HL-60 (cell line): ENCODE results near the gene TAL1.

Experiments used
- POLR2AphosphoS5 ChIP-seq: IDR thresholded peaks from 2 replicates; pipeline ENCODE4 v1.6.1; 2012; ENCODE audit warnings: low read depth
- SPI1 ChIP-seq: IDR thresholded peaks from 2 replicates; pipeline ENCODE4 v1.6.1; 2012; ENCODE audit warnings: low read depth, mild to moderate bottlenecking, borderline replicate concordance
- TF ChIP-seq, protein P1 (sequence below): IDR thresholded peaks from 2 replicates; pipeline ENCODE4 v1.6.1; 2012; ENCODE audit warnings: low read depth; ENCODE audit not compliant: insufficient replicate concordance
- TF ChIP-seq, protein P2 (sequence below): IDR thresholded peaks from one replicate; pipeline ENCODE4 v1.5.1; 2011; ENCODE audit warnings: low read length, control low read depth, inconsistent platforms; ENCODE audit not compliant: insufficient read depth

DNA sequence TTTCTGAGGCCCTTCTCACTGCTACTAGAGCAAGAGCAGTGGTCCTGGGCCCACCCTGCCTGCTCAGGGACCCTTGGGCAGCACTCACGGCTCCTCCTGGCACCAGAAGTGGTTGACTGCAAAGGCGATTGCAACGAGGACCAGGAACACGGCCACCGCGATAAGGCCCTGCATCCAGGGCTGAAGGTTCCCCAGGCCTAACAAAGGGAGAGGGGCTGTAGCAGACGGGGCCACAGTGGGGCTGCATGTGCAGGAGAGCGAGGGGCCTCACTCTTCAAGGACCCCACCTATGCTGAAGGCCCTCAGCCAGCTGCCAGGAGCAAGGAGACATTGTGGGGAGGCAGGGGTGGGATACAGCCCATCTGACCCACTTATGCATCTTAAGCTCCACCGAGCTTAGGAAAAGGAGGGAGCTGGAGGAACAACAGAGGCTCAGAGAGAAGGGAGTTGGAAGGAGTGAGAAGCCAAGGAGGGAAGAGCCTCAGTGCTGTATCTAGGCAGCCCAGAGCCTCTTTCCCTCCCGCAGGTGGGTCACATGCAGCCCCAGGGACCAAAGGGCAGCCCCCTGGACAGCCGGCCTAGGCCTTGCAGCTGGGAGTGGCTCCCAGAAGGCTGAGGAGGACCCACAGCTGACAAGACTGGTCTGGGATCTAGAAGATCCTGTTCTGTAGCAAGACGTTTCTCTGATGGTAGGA, 44.6 kb downstream of the TAL1 start:
- TF ChIP-seq, protein P1, sequence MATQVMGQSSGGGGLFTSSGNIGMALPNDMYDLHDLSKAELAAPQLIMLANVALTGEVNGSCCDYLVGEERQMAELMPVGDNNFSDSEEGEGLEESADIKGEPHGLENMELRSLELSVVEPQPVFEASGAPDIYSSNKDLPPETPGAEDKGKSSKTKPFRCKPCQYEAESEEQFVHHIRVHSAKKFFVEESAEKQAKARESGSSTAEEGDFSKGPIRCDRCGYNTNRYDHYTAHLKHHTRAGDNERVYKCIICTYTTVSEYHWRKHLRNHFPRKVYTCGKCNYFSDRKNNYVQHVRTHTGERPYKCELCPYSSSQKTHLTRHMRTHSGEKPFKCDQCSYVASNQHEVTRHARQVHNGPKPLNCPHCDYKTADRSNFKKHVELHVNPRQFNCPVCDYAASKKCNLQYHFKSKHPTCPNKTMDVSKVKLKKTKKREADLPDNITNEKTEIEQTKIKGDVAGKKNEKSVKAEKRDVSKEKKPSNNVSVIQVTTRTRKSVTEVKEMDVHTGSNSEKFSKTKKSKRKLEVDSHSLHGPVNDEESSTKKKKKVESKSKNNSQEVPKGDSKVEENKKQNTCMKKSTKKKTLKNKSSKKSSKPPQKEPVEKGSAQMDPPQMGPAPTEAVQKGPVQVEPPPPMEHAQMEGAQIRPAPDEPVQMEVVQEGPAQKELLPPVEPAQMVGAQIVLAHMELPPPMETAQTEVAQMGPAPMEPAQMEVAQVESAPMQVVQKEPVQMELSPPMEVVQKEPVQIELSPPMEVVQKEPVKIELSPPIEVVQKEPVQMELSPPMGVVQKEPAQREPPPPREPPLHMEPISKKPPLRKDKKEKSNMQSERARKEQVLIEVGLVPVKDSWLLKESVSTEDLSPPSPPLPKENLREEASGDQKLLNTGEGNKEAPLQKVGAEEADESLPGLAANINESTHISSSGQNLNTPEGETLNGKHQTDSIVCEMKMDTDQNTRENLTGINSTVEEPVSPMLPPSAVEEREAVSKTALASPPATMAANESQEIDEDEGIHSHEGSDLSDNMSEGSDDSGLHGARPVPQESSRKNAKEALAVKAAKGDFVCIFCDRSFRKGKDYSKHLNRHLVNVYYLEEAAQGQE: no peak
- TF ChIP-seq, protein P2, sequence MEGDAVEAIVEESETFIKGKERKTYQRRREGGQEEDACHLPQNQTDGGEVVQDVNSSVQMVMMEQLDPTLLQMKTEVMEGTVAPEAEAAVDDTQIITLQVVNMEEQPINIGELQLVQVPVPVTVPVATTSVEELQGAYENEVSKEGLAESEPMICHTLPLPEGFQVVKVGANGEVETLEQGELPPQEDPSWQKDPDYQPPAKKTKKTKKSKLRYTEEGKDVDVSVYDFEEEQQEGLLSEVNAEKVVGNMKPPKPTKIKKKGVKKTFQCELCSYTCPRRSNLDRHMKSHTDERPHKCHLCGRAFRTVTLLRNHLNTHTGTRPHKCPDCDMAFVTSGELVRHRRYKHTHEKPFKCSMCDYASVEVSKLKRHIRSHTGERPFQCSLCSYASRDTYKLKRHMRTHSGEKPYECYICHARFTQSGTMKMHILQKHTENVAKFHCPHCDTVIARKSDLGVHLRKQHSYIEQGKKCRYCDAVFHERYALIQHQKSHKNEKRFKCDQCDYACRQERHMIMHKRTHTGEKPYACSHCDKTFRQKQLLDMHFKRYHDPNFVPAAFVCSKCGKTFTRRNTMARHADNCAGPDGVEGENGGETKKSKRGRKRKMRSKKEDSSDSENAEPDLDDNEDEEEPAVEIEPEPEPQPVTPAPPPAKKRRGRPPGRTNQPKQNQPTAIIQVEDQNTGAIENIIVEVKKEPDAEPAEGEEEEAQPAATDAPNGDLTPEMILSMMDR: no peak
- TF ChIP-seq POLR2AphosphoS5: no peak
- TF ChIP-seq SPI1: no peak
